ENCODE data around the gene FAM199X.
A peak's percentile ranks its signal among the peaks of the same experiment; 100 is the strongest.

Gene FAM199X

GRCh38 chrX:104165894-104166734 lies at the start of gene FAM199X:
Gene FAM199X, plus strand, starts transcription at chrX:104166453. Its CDS starts 333 bp downstream, at chrX:104166786.
- DNase-seq, result peak; percentile 86

GRCh38 chrX:104117759-104118158 lies 48.5 kb upstream of the FAM199X start:
- no peak for DNase-seq

GRCh38 chrX:104118765-104119164 lies 47.5 kb upstream of the FAM199X start:
- DNase-seq, result no peak

- no peak for DNase-seq
Measured at GRCh38 chrX:104122829-104123228, 43.4 kb upstream of the FAM199X start.

- DNase-seq, result no peak
Measured at GRCh38 chrX:104126856-104127255, 39.4 kb upstream of the FAM199X start.

- no peak for DNase-seq
Measured at GRCh38 chrX:104130808-104131207, 35.4 kb upstream of the FAM199X start.

GRCh38 chrX:104134583-104135261 lies 31.5 kb upstream of the FAM199X start:
- DNase-seq, result no peak

- no peak for DNase-seq
Measured at GRCh38 chrX:104135677-104136076, 30.6 kb upstream of the FAM199X start.

GRCh38 chrX:104136241-104137019 lies 29.8 kb upstream of the FAM199X start:
- DNase-seq, result peak; percentile 57

- DNase-seq, result no peak
Measured at GRCh38 chrX:104137496-104137895, 28.8 kb upstream of the FAM199X start.

GRCh38 chrX:104141087-104141760 lies 25.0 kb upstream of the FAM199X start:
- DNase-seq, result no peak

- no peak for DNase-seq
Measured at GRCh38 chrX:104151037-104151436, 15.2 kb upstream of the FAM199X start.

- peak; percentile 81 for DNase-seq
Measured at GRCh38 chrX:104156630-104157529, 9.4 kb upstream of the FAM199X start, which contains the start of gene SLC25A53. Gene SLC25A53, minus strand, starts transcription at chrX:104157009. Its CDS starts 51,752 bp downstream, at chrX:104105257.

GRCh38 chrX:104166735-104167436 lies 633 bp downstream of the FAM199X start:
- DNase-seq, result peak; percentile 54

- no peak for DNase-seq
Measured at GRCh38 chrX:104168127-104168526, 1.9 kb downstream of the FAM199X start.

- DNase-seq, result no peak
Measured at GRCh38 chrX:104172121-104172520, 5.9 kb downstream of the FAM199X start.

- DNase-seq, result no peak
Measured at GRCh38 chrX:104172788-104173187, 6.5 kb downstream of the FAM199X start.

GRCh38 chrX:104173841-104174240 lies 7.6 kb downstream of the FAM199X start:
- no peak for DNase-seq

GRCh38 chrX:104183685-104184084 lies 17.4 kb downstream of the FAM199X start:
- DNase-seq, result no peak

- DNase-seq, result no peak
Measured at GRCh38 chrX:104187931-104188330, 21.7 kb downstream of the FAM199X start.

GRCh38 chrX:104189837-104190236 lies 23.6 kb downstream of the FAM199X start:
- no peak for DNase-seq
